DMS 273 treated with DMSO at 0.1 percent for 48 hours (cell line): ENCODE measurements around the gene WFDC9.
"Not testable (repeated sequence)": the region's sequence is repeated elsewhere in the genome, so short reads cannot be mapped to it uniquely, and the experiment has no call there.

Source experiments
- DNase-seq: peaks from one replicate; lab custom pipeline; 2025; lab: John Stamatoyannopoulos, UW

WFDC9 gene

GRCh38 chr20:45631184-45631583 lies at the start of gene WFDC9:
TSS of gene WFDC9 (minus strand) at chr20:45631284. CDS start at chr20:45610181, 21,103 bp downstream.
- no peak for DNase-seq

GRCh38 chr20:45679650-45680049 lies 48.6 kb upstream of the WFDC9 start:
- DNase-seq, result no peak

- DNase-seq, result no peak
Observed at GRCh38 chr20:45672765-45673164, 41.7 kb upstream of the WFDC9 start.

- DNase-seq, result no peak
Observed at GRCh38 chr20:45670139-45670538, 39.1 kb upstream of the WFDC9 start, which contains the start of gene WFDC11. TSS of gene WFDC11 (minus strand) at chr20:45670239. CDS start at chr20:45650600, 19,639 bp downstream.

GRCh38 chr20:45657038-45657437 lies 26.0 kb upstream of the WFDC9 start:
- not testable (repeated sequence) for DNase-seq

- not testable (repeated sequence) for DNase-seq
Observed at GRCh38 chr20:45651726-45652125, 20.6 kb upstream of the WFDC9 start.

- DNase-seq, result no peak
Observed at GRCh38 chr20:45649312-45649863, 18.3 kb upstream of the WFDC9 start.

- no peak for DNase-seq
Observed at GRCh38 chr20:45647441-45648050, 16.5 kb upstream of the WFDC9 start.

- no peak for DNase-seq
Observed at GRCh38 chr20:45646875-45647274, 15.8 kb upstream of the WFDC9 start.

GRCh38 chr20:45645869-45646268 lies 14.8 kb upstream of the WFDC9 start:
- not testable (repeated sequence) for DNase-seq

GRCh38 chr20:45641076-45641475 lies 10.0 kb upstream of the WFDC9 start:
- DNase-seq, result not testable (repeated sequence)

- DNase-seq, result no peak
Observed at GRCh38 chr20:45639687-45640086, 8.6 kb upstream of the WFDC9 start.

GRCh38 chr20:45636513-45636912 lies 5.4 kb upstream of the WFDC9 start:
- DNase-seq, result no peak

- DNase-seq, result no peak
Observed at GRCh38 chr20:45630371-45630770, 713 bp downstream of the WFDC9 start.

GRCh38 chr20:45629496-45630100 lies 1.5 kb downstream of the WFDC9 start, which contains the start of gene WFDC10A:
TSS of gene WFDC10A (plus strand) at chr20:45629739. CDS start at chr20:45629814, 75 bp downstream.
- DNase-seq, result peak; percentile 5

- DNase-seq, result no peak
Observed at GRCh38 chr20:45626540-45626939, 4.5 kb downstream of the WFDC9 start.

GRCh38 chr20:45621593-45621992 lies 9.5 kb downstream of the WFDC9 start:
- no peak for DNase-seq

GRCh38 chr20:45617591-45617990 lies 13.5 kb downstream of the WFDC9 start:
- DNase-seq, result no peak

GRCh38 chr20:45612314-45612713 lies 18.8 kb downstream of the WFDC9 start:
- no peak for DNase-seq

- no peak for DNase-seq
Observed at GRCh38 chr20:45611054-45611453, 20.0 kb downstream of the WFDC9 start.

GRCh38 chr20:45607810-45608209 lies 23.3 kb downstream of the WFDC9 start:
- DNase-seq, result no peak

GRCh38 chr20:45595235-45595634 lies 35.8 kb downstream of the WFDC9 start:
- DNase-seq, result no peak

GRCh38 chr20:45593498-45593897 lies 37.6 kb downstream of the WFDC9 start:
- no peak for DNase-seq
